GM23248 (cell line): ENCODE results near the gene CRNKL1.

Experiments
- EZH2 ChIP-seq: fragments of 200-600 bp; sonication (generic); IDR thresholded peaks from 2 replicates; pipeline ENCODE4 v1.6.1; 2018; ENCODE audit warnings: antibody characterized with exemption, mild to moderate bottlenecking; ENCODE audit not compliant: insufficient read depth, poor library complexity, severe bottlenecking
- EZH2phosphoT487 ChIP-seq: fragments of 200-600 bp; sonication (generic); IDR thresholded peaks from 2 replicates; pipeline ENCODE4 v1.6.1; 2018; ENCODE audit warnings: antibody characterized with exemption, moderate library complexity, mild to moderate bottlenecking, low read depth; ENCODE audit not compliant: insufficient read depth

DNA sequence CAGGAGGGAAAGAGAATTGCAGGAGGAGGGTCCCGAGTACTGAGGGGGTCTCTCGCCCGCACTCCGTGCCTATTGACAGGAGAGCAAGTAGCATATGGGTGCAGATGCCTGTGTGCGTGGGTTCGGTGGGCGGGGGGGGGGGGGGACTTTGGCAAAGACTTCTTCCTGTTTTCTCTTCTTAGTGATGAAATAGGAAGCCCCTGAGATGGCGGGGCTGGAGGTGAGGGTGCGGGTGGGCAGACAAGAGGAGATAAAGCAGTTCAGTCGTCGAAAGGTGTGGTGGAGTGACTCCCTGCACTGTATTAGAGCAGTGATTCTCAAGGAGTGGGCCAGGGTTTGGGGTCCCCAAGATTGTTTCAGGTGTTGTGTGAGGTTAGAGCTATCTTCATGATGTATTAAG lies 31.4 kb downstream of the CRNKL1 start:
- TF ChIP-seq EZH2 (no peak), EZH2phosphoT487 (no peak)
